T-helper 2 cell (primary cell): ENCODE results near the gene UPF3A.
"Not testable (repeated sequence)": the region's sequence is repeated elsewhere in the genome, so short reads cannot be mapped to it uniquely, and the experiment has no call there.

ENCODE experiments used
- DNase-seq, 5 experiments: peaks; one replicate each; pipeline versions ENCODE4 v3.0.0 to v3.0.0-alpha.2; 2012 to 2022

UPF3A gene

DNA sequence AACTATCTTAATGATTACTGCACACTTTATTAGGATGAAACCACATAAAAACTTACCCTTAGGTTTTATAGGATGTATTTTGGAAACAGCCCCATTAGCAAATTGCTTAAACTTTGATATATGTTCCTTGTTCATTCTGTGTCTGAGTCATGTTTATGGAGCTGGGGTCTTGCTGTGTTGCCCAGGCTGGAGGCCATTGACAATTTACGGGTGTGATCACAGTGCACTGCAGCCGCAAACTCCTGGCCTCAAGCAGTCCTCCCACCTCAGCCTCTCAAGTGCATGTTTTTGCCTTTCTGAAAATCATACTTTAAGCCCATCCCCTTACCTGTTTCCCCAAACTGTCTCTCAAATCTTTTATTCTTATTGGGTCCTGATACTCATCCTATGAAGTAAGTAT lies 27.7 kb downstream of the UPF3A start:
- no peak for DNase-seq

DNA sequence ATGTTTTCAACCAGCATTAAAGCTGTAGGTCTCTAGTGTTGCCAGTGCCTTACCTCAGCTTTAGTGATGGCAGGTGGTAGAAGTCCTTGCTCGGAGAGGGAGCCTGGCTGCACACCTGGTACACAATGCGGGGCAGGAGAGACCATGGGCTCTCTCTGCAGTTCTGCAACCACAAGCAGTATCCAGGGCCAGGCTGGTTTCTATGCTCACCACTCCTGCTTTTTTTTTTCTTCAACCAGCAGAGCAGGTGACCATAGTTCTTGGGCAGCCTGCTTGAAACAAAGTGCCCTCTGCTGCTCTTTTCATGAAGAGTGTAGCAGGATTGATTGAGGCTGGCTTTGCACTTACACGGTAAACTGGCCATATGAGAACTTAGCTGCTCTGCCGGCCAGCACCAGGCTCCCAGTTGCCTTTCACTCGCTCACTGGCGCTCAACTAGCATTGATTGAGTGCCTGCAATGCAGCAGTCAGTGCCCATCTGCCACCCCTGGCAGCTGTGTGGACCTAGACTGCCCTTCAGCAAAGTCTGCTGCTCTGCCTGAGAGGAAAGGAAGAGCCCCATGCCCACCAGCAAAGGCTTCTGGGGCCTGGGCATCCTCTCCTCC lies 28.5 kb downstream of the UPF3A start:
- DNase-seq, result no peak

DNA sequence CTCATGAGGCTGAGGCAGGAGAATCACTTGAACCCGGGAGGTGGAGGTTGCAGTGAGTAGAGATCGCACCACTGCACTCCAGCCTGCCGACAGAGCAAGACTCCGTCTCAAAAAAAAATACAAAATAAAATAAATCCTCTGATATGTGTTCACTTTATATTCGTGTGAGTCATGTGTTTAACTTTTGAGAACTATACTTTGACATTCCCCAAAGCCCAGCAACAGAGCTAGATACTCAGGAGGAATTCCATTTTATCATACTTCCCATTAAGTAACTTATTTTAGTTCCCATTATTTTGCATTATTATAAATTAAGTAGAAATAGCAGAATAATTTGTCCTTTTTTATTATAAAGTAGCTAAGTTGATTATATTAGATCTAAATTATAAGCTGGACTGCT lies 29.6 kb downstream of the UPF3A start:
- no peak for DNase-seq

DNA sequence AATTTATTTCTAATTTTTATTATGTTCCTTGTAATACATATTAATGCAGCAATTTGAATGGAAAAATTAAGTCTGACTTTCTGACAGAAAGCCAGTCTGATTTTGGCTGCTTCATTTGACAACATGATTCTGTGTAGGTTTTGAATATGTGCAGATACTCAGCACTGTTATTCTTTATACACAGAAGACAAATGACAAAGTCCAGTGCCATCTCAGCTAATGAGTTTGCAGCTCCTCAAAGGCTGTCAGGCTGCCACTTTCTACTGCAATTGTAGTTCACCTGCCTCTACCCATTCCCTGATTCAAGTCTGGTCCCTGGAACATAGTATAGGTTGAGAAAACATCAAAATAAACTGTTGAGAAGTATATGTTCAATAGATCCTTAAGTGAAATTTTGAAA lies 30.0 kb downstream of the UPF3A start:
- no peak for DNase-seq

DNA sequence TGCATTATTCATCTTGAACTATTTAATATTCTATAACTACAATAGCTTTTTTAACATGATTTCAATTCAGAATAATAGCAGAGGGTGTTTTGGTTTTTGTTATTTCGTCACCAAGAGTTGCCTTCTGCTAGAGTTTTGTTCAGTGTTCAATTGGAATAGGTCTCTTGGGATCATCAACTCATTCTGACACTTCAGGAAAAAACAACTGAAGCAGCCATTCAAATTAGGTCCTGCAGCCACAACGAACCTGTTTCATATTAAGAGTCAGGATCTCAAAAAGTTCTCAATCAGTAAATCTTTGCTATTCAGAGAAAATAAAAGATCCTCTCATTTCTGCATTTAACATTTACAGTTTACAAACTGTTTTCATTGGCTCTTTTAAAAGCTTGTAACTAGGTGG lies 30.5 kb downstream of the UPF3A start:
- no peak for DNase-seq

DNA sequence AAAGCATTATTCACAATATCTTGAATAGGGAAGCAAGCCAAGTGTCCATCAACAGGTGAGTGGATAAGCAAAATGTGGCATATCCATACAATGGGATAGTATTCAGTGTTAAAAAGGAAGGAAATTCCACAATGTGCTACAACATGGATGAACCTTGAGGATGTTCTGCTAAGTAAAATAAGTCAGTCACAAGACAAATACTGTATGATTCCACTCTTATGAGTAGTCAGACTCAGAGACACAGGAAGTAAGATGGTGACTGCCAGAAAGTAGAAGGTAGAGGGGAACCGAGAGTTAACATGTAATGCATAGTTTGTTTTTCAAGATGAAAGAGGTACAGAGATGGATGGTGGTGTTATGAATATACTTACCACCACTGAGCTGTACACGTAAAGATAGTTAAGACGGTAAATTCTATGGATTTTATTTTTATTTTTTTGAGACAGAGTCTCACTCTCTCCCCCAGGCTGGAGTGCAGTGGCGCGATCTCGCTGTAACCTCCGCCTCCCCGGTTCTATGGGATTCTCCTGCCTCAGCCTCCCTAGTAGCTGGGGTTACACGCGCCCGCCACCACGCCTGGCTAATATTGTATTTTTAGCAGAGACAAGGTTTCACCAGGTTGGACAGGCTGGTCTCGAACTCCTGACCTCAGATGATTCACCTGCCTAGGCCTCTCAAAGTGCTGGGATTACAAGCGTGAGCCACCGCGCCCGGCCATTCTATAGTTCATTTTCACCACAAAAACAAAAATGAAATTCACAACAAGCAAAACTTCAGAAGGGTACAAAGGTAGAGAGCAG lies 31.9 kb downstream of the UPF3A start:
- DNase-seq, result peak in 2 of 5 experiments; percentile 17 to 57

DNA sequence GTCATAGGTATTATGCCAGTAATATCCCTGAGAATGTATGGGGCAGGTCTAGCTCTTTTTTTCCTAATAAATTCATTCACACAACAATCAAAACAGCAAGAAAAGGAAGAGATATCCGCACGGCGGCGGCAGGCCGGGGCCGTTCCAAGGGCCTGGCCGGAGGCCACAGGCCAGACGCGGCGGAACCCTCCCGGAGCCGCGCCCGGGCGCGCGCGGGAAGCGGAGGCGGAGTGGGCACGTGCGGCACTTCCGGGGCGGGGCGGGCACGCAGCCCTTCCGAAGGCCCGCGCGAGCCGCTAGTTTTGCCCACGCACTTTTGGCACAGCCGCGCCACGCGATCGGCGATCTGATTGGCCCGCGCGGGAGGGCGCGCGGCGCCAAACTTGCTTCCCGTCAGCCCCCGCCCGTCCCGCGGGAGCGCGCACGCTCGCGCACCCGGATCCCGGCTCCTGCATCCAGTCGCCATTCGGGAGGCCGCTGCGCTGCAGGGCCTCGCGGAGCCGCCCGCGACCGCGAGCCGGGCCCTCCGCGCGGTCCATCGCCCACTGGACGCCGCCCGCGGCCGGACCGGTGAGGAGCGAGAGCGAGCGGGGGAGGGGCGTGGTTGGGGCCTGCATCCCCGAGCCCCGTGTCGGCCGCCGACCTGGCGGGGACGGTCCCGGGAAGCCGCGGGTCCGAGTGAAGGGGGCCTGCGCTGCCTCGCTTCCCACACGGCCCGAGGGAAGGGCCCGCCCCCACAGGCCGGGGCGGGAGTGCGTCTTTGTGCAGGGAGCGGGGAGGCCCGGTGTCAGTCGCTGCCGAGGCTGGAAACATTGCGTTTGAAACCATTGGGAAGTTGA lies 32.9 kb downstream of the UPF3A start, which contains the start of gene CHAMP1:
Gene CHAMP1 (plus strand): TSS at position 430 of the 839 bp plus-strand sequence. CDS start 9,340 bp downstream, outside the sequence.
- DNase-seq, result peak; percentile 80 to 98 (median 85)

DNA sequence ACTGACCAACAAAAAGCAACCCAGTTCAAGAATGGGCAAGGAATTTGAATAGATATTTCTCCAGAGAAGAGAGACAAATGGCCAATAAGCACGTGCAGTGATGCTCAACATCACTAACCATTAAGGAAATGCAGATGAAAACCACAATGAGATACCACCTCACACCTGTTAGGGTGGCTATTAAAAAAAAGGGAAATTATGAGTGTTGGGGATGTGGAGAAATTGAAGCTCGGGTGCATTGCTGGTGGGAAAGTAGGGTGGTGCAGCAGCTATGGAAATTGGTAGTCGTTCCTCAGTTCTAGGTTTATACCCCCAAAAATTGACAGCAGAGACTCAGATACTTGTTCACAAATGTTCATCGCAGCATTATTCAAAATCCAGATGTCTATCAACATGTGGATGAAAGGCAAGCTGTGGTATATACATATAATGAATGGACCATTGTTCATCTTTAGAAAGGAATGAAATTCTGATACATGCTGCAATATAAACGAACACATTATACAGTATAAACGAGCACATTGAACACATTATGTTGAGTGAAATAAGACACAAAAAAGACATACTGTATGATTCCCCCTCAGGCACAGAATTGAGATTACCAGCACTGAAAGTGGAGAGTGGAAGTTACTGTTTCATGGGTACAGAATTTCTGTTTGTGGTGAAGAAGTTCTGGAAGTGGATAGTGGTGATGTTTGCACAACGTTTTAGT lies 33.8 kb downstream of the UPF3A start:
- peak in 2 of 5 experiments; percentile 41 to 59 for DNase-seq

DNA sequence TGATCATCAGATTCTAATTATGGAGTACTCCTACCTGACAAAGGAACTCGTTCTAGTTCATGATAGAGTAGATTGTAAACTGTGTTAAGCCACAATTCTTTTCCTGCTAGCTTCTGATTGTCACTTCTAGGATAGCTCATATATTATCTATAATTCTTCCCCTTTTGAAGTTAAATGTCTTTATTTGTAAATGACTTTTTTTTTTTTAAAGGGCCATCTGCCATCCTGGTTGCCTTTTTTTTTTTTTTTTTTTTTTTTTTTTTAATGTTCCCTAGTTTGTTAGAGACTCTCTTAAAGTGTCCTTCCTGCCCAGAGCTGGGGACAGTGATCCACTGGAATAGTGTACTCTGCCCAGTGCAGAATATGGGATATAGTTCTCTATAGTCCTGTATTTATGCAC lies 37.2 kb downstream of the UPF3A start:
- no peak for DNase-seq

DNA sequence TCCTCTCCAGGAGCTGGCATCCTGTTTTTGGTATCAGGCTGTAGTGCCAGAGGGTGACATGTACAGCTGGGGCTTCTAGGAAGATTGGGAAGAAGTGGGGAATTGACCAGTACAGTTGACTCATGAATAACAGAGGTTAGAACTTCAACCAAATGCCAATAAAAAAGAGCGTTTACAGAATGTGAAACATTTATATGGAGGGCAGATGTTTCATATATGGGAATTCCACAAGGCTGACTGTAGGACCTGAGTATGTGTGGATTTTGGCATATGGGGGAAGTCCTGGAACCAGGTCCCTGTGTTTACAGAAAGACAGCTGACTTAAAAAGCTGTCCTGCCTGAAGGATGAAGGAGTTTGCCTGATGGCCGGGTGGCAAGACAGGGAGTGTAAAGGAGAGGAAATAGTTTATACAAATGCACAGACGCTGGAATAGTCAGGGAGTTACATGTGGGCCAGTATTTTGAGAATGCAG lies 38.1 kb downstream of the UPF3A start:
- no peak for DNase-seq

DNA sequence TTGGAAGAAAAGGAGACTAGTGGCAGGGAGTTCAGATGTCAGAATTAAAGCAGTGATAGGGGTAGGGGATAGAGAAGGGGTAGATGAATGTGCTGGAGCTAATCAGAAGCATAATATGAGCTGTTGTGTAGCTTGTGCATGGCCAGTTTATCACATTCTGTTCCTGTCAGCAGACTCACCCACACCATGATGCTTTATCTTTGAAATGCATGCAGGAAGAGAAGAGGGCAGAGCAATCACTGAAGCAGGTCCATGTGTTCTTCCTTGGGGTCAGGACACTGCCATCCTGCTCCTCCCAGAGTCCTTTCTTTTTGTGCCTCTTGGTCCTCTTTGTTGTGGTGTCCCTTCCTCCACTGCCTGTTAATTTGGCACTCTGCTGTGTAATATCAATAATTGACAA lies 38.7 kb downstream of the UPF3A start:
- DNase-seq, result no peak

DNA sequence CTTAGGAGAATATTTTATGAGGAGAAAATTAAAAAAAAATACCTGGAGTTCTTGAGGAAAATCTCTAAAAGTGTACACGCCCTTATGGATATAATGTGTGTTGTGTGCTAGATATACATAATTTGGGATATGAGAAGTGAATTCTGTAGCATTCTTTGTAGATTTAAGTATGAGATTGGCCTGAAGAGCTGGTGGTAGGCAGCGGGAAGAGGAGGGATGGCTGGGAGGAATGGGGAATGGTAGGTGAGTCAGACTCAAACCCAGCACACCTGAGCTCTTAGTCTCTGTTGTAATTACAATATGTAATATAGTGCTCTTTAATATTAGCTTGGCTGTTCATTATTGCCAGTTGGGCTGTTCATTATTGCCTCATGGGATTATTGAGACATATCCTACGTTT lies 39.9 kb downstream of the UPF3A start:
- no peak for DNase-seq

DNA sequence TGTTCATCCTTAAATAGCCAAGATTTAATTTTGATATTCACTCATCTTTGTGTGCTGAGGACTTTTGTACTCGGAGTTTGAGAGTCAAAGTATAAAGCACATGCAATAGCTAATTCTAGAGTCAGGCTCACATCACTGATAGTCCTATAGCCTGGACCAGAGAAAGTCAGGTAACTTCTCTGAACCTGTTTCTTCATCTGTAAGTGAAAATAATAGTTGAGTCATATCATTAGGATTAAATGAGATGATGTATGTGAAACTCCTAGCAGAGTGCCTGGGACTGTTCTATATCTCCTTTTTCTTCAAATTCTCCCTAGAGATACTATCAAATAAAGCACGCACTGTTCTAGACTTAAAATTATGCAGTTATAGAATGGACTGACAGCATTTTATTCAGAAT lies 41.9 kb downstream of the UPF3A start:
- no peak for DNase-seq

DNA sequence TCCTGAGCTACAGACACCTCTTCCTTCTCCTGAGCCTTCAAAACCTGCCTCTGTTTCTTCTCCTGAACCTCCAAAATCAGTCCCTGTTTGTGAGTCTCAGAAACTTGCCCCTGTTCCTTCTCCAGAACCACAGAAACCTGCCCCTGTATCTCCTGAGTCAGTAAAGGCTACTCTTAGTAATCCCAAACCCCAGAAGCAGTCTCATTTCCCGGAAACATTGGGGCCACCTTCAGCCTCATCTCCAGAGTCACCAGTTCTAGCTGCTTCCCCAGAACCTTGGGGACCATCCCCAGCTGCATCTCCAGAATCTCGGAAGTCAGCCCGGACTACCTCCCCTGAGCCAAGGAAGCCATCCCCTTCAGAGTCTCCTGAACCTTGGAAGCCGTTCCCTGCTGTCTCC lies 42.9 kb downstream of the UPF3A start:
- no peak for DNase-seq

DNA sequence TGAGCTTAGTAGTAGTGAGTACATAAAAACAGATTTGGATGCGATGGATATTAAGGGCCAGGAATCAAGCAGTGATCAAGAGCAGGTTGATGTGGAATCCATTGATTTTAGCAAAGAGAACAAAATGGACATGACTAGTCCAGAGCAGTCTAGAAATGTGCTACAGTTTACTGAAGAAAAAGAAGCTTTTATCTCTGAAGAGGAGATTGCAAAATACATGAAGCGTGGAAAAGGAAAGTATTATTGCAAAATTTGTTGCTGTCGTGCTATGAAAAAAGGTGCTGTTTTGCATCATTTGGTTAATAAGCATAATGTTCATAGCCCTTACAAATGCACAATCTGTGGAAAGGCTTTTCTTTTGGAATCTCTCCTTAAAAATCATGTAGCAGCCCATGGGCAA lies 44.3 kb downstream of the UPF3A start:
- no peak for DNase-seq

DNA sequence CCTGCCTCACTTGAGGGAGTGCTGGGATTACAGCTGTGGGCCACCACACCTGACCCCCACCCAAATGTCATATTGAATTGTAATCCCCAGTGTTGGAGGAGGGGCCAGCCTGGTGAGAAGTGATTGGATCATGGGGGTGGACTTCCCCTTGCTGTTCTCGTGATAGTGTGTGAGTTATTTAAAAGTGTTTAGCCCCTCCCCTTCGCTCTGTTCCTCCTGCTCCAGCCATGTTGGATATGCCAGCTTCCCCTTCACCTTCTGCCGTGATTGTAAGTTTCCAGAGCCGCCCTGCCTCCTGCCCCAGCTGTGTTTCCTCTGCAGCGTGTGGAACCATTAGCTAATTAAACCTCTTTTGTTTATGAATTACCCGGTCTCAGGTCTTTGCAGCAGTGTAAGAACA lies 46.6 kb downstream of the UPF3A start:
- no peak for DNase-seq

DNA sequence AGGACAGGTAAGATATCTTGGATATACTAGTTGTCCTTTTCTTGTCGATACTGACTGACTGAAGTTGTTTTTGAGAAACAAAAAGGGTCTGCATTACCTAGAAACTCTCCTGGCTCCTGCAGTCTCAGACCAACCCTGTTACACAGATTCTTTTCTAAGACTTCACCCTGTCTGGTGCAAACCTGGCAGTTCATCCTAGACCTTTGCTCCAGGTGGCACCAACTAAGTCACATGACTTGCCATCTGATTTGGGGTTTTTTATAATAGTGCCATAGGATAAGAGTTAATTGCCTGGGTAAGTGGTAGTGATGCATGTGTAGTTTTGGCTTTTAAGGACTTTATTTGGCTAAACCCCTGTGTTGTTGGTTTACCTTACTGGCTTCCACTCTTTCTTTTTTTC lies 47.2 kb downstream of the UPF3A start:
- DNase-seq, result no peak

DNA sequence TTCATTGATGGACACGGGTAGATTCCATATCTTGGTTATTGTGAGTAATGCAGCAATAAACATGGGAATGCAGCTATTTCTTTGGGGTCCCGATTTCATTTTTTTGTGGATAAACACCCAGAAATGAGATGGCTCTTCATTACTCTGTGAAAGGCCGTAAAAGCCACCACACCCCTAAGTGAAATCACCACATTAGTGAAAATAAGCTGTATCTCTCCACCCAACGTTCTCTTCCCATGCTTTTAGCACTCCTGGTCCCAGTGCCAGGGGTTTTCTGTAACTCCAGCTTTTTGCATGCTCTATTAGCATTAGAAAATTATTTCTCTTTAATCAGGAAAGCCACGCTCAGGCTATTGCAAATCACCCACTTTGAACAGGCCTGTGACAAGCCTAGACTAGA lies 48.7 kb downstream of the UPF3A start:
- no peak for DNase-seq

DNA sequence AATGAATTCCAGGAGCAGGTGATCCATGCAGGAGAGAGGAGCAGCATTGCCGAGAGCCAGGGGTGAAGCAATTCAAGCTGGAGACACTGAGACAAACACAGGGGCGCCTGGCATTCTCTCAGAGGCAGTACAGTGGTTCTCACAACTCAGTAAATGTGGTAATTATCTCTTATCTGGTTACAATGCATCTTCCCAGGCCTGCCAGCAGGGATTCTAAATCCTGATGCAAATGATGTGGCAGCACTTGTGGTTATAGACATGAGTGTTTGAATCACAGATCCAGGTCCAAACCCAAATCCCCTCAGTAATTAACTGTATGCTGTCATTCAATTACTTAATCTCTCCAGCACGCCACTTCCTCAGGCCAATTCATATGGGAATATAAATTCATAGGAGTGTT lies 52.5 kb downstream of the UPF3A start:
- not testable (repeated sequence) for DNase-seq

DNA sequence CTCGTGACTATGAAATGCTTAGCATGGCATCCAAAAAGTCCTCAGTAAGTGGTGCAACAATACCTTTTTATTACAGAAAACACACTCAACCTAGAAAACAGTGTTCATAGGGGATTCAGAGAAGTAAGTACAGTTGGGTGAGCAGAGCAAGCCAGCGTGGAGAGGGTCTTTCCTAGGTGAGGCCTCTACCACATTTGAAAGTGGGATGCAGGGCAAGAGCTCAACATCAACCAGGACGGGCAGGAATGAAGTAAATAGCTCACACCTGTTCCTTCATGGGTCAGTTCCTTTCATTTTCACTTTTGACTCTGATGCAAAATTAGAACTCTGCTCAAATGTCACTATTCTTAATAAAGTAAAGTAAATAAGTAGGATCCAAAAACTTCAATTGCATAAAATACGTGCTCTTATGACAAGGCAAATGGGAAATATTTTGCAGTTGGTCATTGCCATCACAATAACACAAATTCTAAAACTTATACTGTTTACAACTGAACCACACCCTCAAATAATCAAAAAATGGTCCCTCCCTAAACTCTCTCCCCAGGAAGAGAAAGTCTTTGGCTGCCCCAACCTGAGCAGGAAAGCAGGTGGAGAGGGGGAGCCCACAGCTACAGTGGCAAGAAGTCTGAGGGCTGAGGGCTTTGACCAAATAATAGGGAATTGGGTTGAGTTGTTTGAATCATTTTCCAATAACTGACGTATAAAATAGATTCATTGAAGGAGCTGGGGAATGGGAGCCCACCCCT lies 53.1 kb downstream of the UPF3A start:
- DNase-seq, result no peak

DNA sequence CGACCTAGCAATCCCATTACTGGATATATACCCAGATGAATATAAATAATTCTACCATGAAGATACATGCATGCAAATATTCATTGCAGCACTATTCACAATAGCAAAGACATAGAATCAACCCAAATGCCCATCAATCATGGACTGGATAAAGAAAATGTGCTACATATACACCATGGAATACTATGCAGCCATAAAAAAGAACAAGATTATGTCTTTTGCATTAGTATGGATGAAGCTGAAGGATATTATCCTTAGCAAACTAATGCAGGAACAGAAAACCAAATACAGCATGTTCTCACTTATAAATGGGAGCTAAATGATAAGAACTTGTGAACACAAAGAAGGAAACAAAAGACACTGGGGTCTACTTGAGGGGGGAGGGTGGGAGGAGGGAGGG lies 55.1 kb downstream of the UPF3A start:
- not testable (repeated sequence) for DNase-seq

DNA sequence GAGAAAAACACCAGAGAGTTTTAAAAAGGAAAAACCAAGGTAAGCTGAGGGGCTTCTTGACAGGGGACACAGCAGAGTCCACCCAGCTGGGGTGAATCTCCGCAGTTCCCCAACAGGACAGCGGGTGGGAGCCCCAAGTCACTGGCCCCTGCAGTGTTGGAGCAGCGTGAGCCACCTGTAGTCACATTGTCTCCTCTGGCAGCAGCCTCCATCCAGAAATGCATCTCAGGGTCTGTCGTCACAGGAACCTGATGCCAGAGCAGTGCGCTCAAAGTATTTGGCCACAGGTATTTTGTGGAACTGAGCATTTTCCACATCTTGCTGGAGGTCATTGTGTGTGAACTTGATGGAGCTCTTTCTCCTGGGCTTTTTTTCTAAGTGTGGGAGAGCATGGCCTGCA lies 57.6 kb downstream of the UPF3A start:
- no peak for DNase-seq
